IMR-90 (cell line): Measurements from ENCODE around the gene RBFOX1. TPM values are rescaled to one million over a fixed set of nuclear protein-coding genes. Genes with fewer than 3 reads are reported as not detected.

Source experiments
- ATAC-seq: fragments of 200-7000 bp; cut with Tn5 transposase; 2 replicates; pipeline ENCODE4 v1.9.1; 2020; ENCODE audit warnings: low read depth, mild to moderate bottlenecking, moderate library complexity
- BruUV-seq: library from RNA; stranded (reverse); fragments of 400-500 nt; replicated peaks from 2 replicates; lab custom pipeline; 2021; lab: Mats Ljungman, UMichigan
- CTCF ChIA-PET: fragments of 300-600 bp; formaldehyde crosslinking; extraction: SDS; loops from one replicate; lab custom pipeline; 2021; ENCODE audit warnings: antibody characterized with exemption; lab: Yijun Ruan, JAX
- POLR2A ChIA-PET: fragments of 300-600 bp; sonication (Branson Sonifier 250); formaldehyde crosslinking; loops from one replicate; lab custom pipeline; 2022; ENCODE audit warnings: antibody characterized with exemption; ENCODE audit not compliant: unreplicated experiment; lab: Charles Lee
- DNase-seq: peaks from one replicate; pipeline ENCODE4 v3.0.0; 2013
- H2AFZ ChIP-seq: replicated peaks from 2 replicates; pipeline ENCODE3; 2013; ENCODE audit warnings: low read length, mild to moderate bottlenecking; ENCODE audit not compliant: poor library complexity
- H2AK5ac ChIP-seq: 2 replicates; pipeline ENCODE4 v1.6.1; 2013; ENCODE audit warnings: low read depth, low read length, inconsistent platforms
- H2AK9ac ChIP-seq: replicated peaks from 2 replicates; pipeline ENCODE3; 2013; ENCODE audit warnings: mild to moderate bottlenecking, low read depth, low read length, moderate library complexity; ENCODE audit not compliant: poor library complexity
- H2BK120ac ChIP-seq: 2 replicates; pipeline ENCODE4 v1.6.1; 2013; ENCODE audit warnings: low read depth, low read length, inconsistent platforms
- H2BK15ac ChIP-seq: 3 replicates; pipeline ENCODE4 v1.6.1; 2013; ENCODE audit warnings: low read depth, low read length, inconsistent platforms
- H2BK20ac ChIP-seq: 2 replicates; pipeline ENCODE4 v1.6.1; 2013; ENCODE audit warnings: low read depth, mild to moderate bottlenecking, inconsistent platforms, low read length, moderate library complexity
- H2BK5ac ChIP-seq: 2 replicates; pipeline ENCODE4 v1.6.1; 2013; ENCODE audit warnings: mild to moderate bottlenecking, low read depth, low read length, inconsistent platforms; ENCODE audit not compliant: poor library complexity, severe bottlenecking
- H3K14ac ChIP-seq: replicated peaks from 2 replicates; pipeline ENCODE4 v1.6.1; 2013; ENCODE audit warnings: low read depth, low read length, inconsistent platforms
- H3K18ac ChIP-seq: 2 replicates; pipeline ENCODE4 v1.6.1; 2013; ENCODE audit warnings: low read depth, low read length, control low read depth
- H3K23ac ChIP-seq: 2 replicates; pipeline ENCODE4 v1.6.1; 2013; ENCODE audit warnings: low read depth, low read length, inconsistent platforms
- H3K27ac ChIP-seq: 2 replicates; pipeline ENCODE4 v1.5.1; 2013; ENCODE audit warnings: mild to moderate bottlenecking, control low read depth, low read length; ENCODE audit not compliant: insufficient read depth
- H3K27me3 ChIP-seq: 2 replicates; pipeline ENCODE4 v1.6.1; 2013; ENCODE audit warnings: low read length; ENCODE audit not compliant: control insufficient read depth, insufficient read depth
- H3K36me3 ChIP-seq: 2 replicates; pipeline ENCODE4 v1.6.1; 2013; ENCODE audit warnings: low read length, mixed read lengths; ENCODE audit not compliant: control insufficient read depth, insufficient read depth
- H3K4ac ChIP-seq: 2 replicates; pipeline ENCODE4 v1.6.1; 2013; ENCODE audit warnings: low read depth, low read length, inconsistent platforms
- H3K4me1 ChIP-seq: 2 replicates; pipeline ENCODE4 v1.6.1; 2013; ENCODE audit warnings: low read length, mixed read lengths; ENCODE audit not compliant: control insufficient read depth, insufficient read depth
- H3K4me2 ChIP-seq: 2 replicates; pipeline ENCODE4 v1.6.1; 2013; ENCODE audit warnings: low read depth, mild to moderate bottlenecking, control low read depth, low read length, moderate library complexity
- H3K4me3 ChIP-seq: 2 replicates; pipeline ENCODE4 v1.5.1; 2013; ENCODE audit warnings: low read depth, mild to moderate bottlenecking, control low read depth, low read length, moderate library complexity; ENCODE audit not compliant: insufficient read depth
- H3K56ac ChIP-seq: 2 replicates; pipeline ENCODE4 v1.6.1; 2013; ENCODE audit warnings: low read length, inconsistent platforms; ENCODE audit not compliant: insufficient read depth; ENCODE audit errors: extremely low read depth
- H3K79me1 ChIP-seq, 2 experiments: 2 replicates each; pipeline ENCODE4 v1.6.1; 2013; ENCODE audit warnings: low read length in 2 of 2, inconsistent platforms in 1 of 2, low read depth in 1 of 2
- H3K9ac ChIP-seq: 2 replicates; pipeline ENCODE4 v1.6.1; 2013; ENCODE audit warnings: low read depth, low read length, control low read depth
- H3K9me1 ChIP-seq: 2 replicates; pipeline ENCODE4 v1.6.1; 2013; ENCODE audit warnings: low read length, inconsistent platforms; ENCODE audit not compliant: insufficient read depth
- H3K9me3 ChIP-seq: 2 replicates; pipeline ENCODE4 v1.6.1; 2013; ENCODE audit warnings: low read length; ENCODE audit not compliant: control insufficient read depth, insufficient read depth
- H4K20me1 ChIP-seq: 2 replicates; pipeline ENCODE4 v1.6.1; 2013; ENCODE audit warnings: low read length, inconsistent platforms; ENCODE audit not compliant: insufficient read depth
- H4K5ac ChIP-seq: 2 replicates; pipeline ENCODE4 v1.6.1; 2013; ENCODE audit warnings: mild to moderate bottlenecking, low read depth, low read length, control low read depth
- H4K8ac ChIP-seq, 2 experiments: 2 replicates each; pipeline ENCODE4 v1.6.1; 2013; ENCODE audit warnings: low read depth in 2 of 2, low read length in 2 of 2, control low read depth in 1 of 2, inconsistent platforms in 1 of 2
- H4K91ac ChIP-seq: 2 replicates; pipeline ENCODE4 v1.6.1; 2013; ENCODE audit warnings: low read depth, low read length, inconsistent platforms; ENCODE audit not compliant: insufficient read depth
- MAFK ChIP-seq: IDR thresholded peaks from 2 replicates; pipeline ENCODE4 v1.6.1; 2012; ENCODE audit warnings: low read depth, low read length, improper control_type of control experiment
- MXI1 ChIP-seq: IDR thresholded peaks from 2 replicates; pipeline ENCODE4 v1.6.1; 2012; ENCODE audit warnings: low read depth, mild to moderate bottlenecking, low read length, moderate library complexity, borderline replicate concordance
- NFE2L2 ChIP-seq: fragments of 150-350 bp; IDR thresholded peaks from 2 replicates; pipeline ENCODE4 v1.6.1; 2016; ENCODE audit warnings: low read depth, mild to moderate bottlenecking, low read length
- RCOR1 ChIP-seq: IDR thresholded peaks from 2 replicates; pipeline ENCODE4 v1.6.1; 2012; ENCODE audit warnings: mild to moderate bottlenecking, low read length, improper control_type of control experiment; ENCODE audit not compliant: insufficient replicate concordance
- WGBS, 2 experiments: methylation state at CpG; one replicate each; pipeline versions ENCODE4 v1.1.5 to v1.1.7; 2013; ENCODE audit warnings: missing lambda C conversion rate in 2 of 2; ENCODE audit not compliant: insufficient read length in 1 of 2; ENCODE audit errors: extremely low coverage in 2 of 2; 5-methylcytosine and 5-hydroxymethylcytosine counted together
- dilution Hi-C: fragments of 300-500 bp; cut with HindIII; formaldehyde crosslinking; loops from one replicate; pipeline ENCODE4 v1.14.3; 2018; ENCODE audit warnings: low sequenced_read_pairs; ENCODE audit not compliant: unreplicated experiment
- in situ Hi-C: fragments of 300-500 bp; cut with MboI; formaldehyde crosslinking; loops from 3 replicates; pipeline ENCODE4 v1.14.3; 2019; ENCODE audit warnings: low sequenced_read_pairs, inconsistent platforms, mixed read lengths
- intact Hi-C: fragments of 100-400 bp; cut with micrococcal nuclease; formaldehyde crosslinking; loops from 2 replicates; pipeline ENCODE4 v1.10.0; 2022
- polyA plus RNA-seq, 3 experiments: library from polyadenylated mRNA; depleted of rRNA; stranded (reverse); fragments of >200 nt; gene quantifications; 2 replicates each; pipeline ENCODE4 v1.2.3, GENCODE V29; 2012; ENCODE audit warnings: low replicate concordance in 1 of 3
- total RNA-seq: library from RNA; depleted of rRNA; stranded (reverse); fragments of >200 nt; gene quantifications from 2 replicates; pipeline ENCODE4 v1.2.3, GENCODE V29; 2012

Gene RBFOX1
- total and polyA plus RNA-seq, 2 of the 4 experiments (the other 2 are of a cell fraction): not detected

DNA sequence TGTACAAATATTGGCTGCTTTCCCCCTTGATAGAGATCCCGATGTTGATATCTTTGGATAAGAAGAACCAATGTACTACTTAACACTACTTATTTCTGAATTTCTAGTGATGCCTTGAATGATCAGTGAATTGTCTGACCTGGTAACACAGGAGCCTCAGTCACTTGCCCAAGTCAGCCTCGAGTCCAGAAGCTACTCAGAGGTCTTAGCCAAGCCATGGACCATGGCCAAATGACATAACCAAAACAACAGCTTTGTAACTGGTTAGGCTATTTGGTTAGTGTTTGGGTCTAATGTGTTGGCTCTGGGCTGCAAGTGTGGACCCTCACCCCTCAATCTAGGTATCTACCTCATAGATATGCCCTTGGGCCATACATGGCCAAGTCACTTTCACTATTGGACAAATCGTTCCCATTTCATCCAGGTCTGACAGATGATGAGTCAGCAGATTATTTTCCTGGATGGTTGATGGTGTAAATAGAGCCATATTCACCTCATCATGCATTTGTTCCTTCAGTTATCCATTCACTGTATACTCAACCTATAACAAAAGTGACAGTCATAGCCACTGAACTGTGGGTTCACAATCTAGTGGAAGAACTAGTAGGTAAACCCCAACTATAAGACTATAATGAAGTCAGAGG lies 3.5 kb downstream of the RBFOX1 start:
- intact Hi-C loops (no loop called here), in situ Hi-C loops (no loop called here), dilution Hi-C loops (no loop called here)
- no peaks in the 10 kb centered on the region for H3K36me3 ChIP-seq
- no peak overlapping the region for H3K23ac ChIP-seq
- no TSS peak for BruUV-seq
- no peak overlapping the region for H4K91ac ChIP-seq
- H3K4me1 ChIP-seq: no peaks in the 10 kb centered on the region
- H3K79me1 ChIP-seq: no peaks in the 10 kb centered on the region
- no peak overlapping the region for H3K4me2 ChIP-seq
- H3K27me3 ChIP-seq: no peaks in the 10 kb centered on the region
- H4K20me1 ChIP-seq: no peaks in the 10 kb centered on the region
- CTCF ChIA-PET: no interaction called here
- H4K5ac ChIP-seq: no peak overlapping the region
- no peak overlapping the region for H2AK5ac ChIP-seq
- no peak overlapping the region for H3K14ac ChIP-seq
- H3K9ac ChIP-seq: no peak overlapping the region
- no peak overlapping the region for H3K56ac ChIP-seq
- H2BK5ac ChIP-seq: no peak overlapping the region
- no CpG with 5 or more reads among the region's 3 CpGs for WGBS, 2 experiments
- DNase-seq: no peak
- no peak overlapping the region for H2AFZ ChIP-seq
- H2AK9ac ChIP-seq: no peak overlapping the region
- H3K9me3 ChIP-seq: peaks cover 2% of the 10 kb centered on the region; the same call in 1 of the 2 replicates
- no peak overlapping the region for H3K4me3 ChIP-seq
- no peak overlapping the region for H2BK20ac ChIP-seq
- H2BK120ac ChIP-seq: no peak overlapping the region
- H3K9me1 ChIP-seq: no peaks in the 10 kb centered on the region
- H2BK15ac ChIP-seq: no peak overlapping the region
- no peak overlapping the region for H3K27ac ChIP-seq
- no peak overlapping the region for H4K8ac ChIP-seq
- POLR2A ChIA-PET: no interaction called here
- TF ChIP-seq RCOR1 (no peak), NFE2L2 (peak; percentile 83), MXI1 (no peak), MAFK (peak; percentile 97)
- H3K18ac ChIP-seq: no peak overlapping the region
- no peak for ATAC-seq
- no peak overlapping the region for H3K4ac ChIP-seq
